ENCODE measurements around the gene TMEM169. TPM values are rescaled to one million over a fixed set of nuclear protein-coding genes. Genes with fewer than 3 reads are reported as not detected.

TMEM169 gene
- total RNA-seq, 2 donors from 2014 or later: 0.15 to 0.21 TPM

- DNase-seq: no peak
- Histone ChIP-seq H3K9ac (ENCODE audit: low read depth in 2 of 2, low read length in 2 of 2) (no peak overlapping the region), H3K36me3 (peaks cover 31% of the 10 kb centered on the region), H3K9me3 (no peaks in the 10 kb centered on the region), H3K27ac (no peak overlapping the region), H3K4me3 (no peak overlapping the region), H3K27me3 (no peaks in the 10 kb centered on the region), H3K4me1 (no peaks in the 10 kb centered on the region)
- TF ChIP-seq, protein P1, sequence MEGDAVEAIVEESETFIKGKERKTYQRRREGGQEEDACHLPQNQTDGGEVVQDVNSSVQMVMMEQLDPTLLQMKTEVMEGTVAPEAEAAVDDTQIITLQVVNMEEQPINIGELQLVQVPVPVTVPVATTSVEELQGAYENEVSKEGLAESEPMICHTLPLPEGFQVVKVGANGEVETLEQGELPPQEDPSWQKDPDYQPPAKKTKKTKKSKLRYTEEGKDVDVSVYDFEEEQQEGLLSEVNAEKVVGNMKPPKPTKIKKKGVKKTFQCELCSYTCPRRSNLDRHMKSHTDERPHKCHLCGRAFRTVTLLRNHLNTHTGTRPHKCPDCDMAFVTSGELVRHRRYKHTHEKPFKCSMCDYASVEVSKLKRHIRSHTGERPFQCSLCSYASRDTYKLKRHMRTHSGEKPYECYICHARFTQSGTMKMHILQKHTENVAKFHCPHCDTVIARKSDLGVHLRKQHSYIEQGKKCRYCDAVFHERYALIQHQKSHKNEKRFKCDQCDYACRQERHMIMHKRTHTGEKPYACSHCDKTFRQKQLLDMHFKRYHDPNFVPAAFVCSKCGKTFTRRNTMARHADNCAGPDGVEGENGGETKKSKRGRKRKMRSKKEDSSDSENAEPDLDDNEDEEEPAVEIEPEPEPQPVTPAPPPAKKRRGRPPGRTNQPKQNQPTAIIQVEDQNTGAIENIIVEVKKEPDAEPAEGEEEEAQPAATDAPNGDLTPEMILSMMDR (IDR thresholded peaks at IDR 0.05): no peak
- intact Hi-C loops (cut with DNase I): no loop called here
These were observed 48.7 kb downstream of the TMEM169 start for GRCh38 chr2:216130346-216130971.

DNA sequence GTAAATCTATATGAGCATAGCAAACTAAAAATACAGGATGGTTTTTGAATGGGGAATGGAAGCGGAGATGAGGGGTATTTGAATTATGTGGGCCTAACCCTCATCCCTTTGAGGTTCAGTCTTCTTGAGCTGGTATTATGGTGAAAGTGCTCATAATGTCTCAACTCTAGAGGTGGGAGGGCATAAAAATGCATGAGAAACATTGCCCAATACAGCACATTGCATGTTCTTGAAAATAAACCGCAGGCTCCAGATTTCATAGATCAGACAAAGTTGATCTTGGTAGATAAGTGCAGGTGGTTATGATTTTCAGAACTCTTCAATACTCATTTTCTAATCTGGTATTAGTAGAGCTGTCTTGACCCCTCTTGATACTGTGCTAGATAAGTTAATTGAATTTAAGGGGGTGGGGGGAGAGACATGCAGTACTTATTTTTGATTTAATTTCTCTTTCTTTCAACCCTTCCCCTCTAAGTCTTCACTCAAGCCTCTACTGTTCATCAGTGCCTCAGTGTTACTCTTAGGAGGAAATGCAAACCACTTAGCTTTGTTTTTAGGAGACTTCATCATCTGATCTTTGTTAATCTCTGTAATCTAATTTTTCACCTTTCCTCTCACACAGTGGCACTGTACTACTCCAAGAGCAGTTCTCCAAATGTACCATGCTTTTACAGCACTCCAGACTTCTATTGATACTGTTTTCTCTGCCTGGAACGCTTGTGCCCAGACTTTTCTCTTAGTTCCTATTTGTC is 49.6 kb downstream of the TMEM169 start:
- Histone ChIP-seq H3K27ac (no peak overlapping the region), H3K4me3 (no peak overlapping the region), H3K36me3 (peaks cover 32% of the 10 kb centered on the region)

GRCh38 chr2:216132585-216132984 is 50.9 kb downstream of the TMEM169 start:
- DNase-seq: no peak
- H3K4me3 ChIP-seq: no peak overlapping the region
- intact Hi-C loops (cut with DNase I): no loop called here
- no peaks in the 10 kb centered on the region for H3K9me3 ChIP-seq
- no peaks in the 10 kb centered on the region for H3K4me1 ChIP-seq
- peaks cover 29% of the 10 kb centered on the region for H3K36me3 ChIP-seq
- H3K9ac ChIP-seq (ENCODE audit: low read depth in 2 of 2, low read length in 2 of 2): no peak overlapping the region
- TF ChIP-seq, protein P1 (IDR thresholded peaks at IDR 0.05): no peak
- H3K27me3 ChIP-seq: no peaks in the 10 kb centered on the region
- no peak overlapping the region for H3K27ac ChIP-seq

More for the DNA sequence above, 49.6 kb downstream of the TMEM169 start:
- no peak for DNase-seq
- no peaks in the 10 kb centered on the region for H3K9me3 ChIP-seq
- H3K9ac ChIP-seq (ENCODE audit: low read depth in 2 of 2, low read length in 2 of 2): no peak overlapping the region
- no peaks in the 10 kb centered on the region for H3K4me1 ChIP-seq
- intact Hi-C loops (cut with DNase I): no loop called here
- no peaks in the 10 kb centered on the region for H3K27me3 ChIP-seq
- TF ChIP-seq, protein P1 (IDR thresholded peaks at IDR 0.05): no peak

- Histone ChIP-seq H3K9ac (ENCODE audit: low read depth in 2 of 2, low read length in 2 of 2) (no peak overlapping the region), H3K4me3 (no peak overlapping the region), H3K36me3 (peaks cover 33% of the 10 kb centered on the region), H3K9me3 (no peaks in the 10 kb centered on the region), H3K27ac (no peak overlapping the region), H3K4me1 (no peaks in the 10 kb centered on the region), H3K27me3 (no peaks in the 10 kb centered on the region)
- DNase-seq: no peak
- TF ChIP-seq, protein P1 (IDR thresholded peaks at IDR 0.05): no peak
- intact Hi-C loops (cut with DNase I): no loop called here
These were observed 51.7 kb downstream of the TMEM169 start for GRCh38 chr2:216133397-216133796.

GRCh38 chr2:216134958-216135541 is 53.3 kb downstream of the TMEM169 start:
- no peak for DNase-seq
- TF ChIP-seq, protein P1 (IDR thresholded peaks at IDR 0.05): no peak
- Histone ChIP-seq H3K9ac (ENCODE audit: low read depth in 2 of 2, low read length in 2 of 2) (no peak overlapping the region), H3K27ac (no peak overlapping the region), H3K4me3 (no peak overlapping the region), H3K4me1 (no peaks in the 10 kb centered on the region), H3K9me3 (no peaks in the 10 kb centered on the region), H3K36me3 (peaks cover 37% of the 10 kb centered on the region), H3K27me3 (no peaks in the 10 kb centered on the region)
- intact Hi-C loops (cut with DNase I): no loop called here

Measured in colonic mucosa (tissue), 4 donors.